Loucy (cell line): ENCODE results near the gene POC5.

Source experiments
- EZH2phosphoT487 ChIP-seq: fragments of 200-600 bp; IDR thresholded peaks from 2 replicates; pipeline ENCODE4 v1.6.1; 2018; ENCODE audit warnings: antibody characterized with exemption, mild to moderate bottlenecking, moderate library complexity, borderline replicate concordance
- TF ChIP-seq, protein P1 (sequence below): fragments of 200-600 bp; sonication (generic); conservative IDR thresholded peaks from 2 replicates; pipeline ENCODE4 v1.5.1; 2014; ENCODE audit warnings: mild to moderate bottlenecking, antibody characterized with exemption, low read length

DNA sequence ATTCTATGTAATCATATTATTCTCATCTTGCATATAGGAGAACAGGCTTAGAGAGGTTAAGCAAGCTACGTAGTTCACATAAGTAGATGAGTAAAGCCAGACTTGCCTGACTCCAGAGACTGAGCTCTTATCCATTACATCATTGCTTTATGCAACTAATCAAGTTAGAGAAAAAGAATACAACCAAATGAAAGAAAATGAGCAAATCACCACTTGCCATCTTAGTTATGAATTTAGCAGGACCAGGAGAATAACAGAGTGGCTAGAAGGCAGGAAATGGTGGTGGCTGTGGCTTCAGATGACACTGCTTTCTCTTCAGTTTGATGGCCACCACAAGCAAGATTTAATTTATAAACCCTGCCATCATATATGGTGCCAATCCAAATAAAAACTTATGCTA lies 26.6 kb downstream of the POC5 start:
- TF ChIP-seq, protein P1, sequence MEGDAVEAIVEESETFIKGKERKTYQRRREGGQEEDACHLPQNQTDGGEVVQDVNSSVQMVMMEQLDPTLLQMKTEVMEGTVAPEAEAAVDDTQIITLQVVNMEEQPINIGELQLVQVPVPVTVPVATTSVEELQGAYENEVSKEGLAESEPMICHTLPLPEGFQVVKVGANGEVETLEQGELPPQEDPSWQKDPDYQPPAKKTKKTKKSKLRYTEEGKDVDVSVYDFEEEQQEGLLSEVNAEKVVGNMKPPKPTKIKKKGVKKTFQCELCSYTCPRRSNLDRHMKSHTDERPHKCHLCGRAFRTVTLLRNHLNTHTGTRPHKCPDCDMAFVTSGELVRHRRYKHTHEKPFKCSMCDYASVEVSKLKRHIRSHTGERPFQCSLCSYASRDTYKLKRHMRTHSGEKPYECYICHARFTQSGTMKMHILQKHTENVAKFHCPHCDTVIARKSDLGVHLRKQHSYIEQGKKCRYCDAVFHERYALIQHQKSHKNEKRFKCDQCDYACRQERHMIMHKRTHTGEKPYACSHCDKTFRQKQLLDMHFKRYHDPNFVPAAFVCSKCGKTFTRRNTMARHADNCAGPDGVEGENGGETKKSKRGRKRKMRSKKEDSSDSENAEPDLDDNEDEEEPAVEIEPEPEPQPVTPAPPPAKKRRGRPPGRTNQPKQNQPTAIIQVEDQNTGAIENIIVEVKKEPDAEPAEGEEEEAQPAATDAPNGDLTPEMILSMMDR, result no peak
- TF ChIP-seq EZH2phosphoT487, result no peak
